OCI-LY3 (cell line): Measurements from ENCODE around the gene ANTXR2.

Experiments used
- H2AFZ ChIP-seq: fragments of 200-600, 300-600 bp; shearing (Covaris generic); 2 replicates; pipeline ENCODE4 v1.6.0; 2014; ENCODE audit warnings: antibody characterized with exemption, low read depth, low read length
- H3K27ac ChIP-seq: fragments of 200-600, 300-600 bp; sonication (generic); 2 replicates; pipeline ENCODE4 v1.5.1; 2014; ENCODE audit warnings: mild to moderate bottlenecking, low read length, moderate library complexity, mixed read lengths
- H3K27me3 ChIP-seq: fragments of 200-600, 300-600 bp; sonication (generic); 2 replicates; pipeline ENCODE4 v1.6.1; 2014; ENCODE audit warnings: low read depth, low read length, mixed read lengths
- H3K36me3 ChIP-seq: fragments of 200-600, 300-600 bp; sonication (generic); replicated peaks from 2 replicates; pipeline ENCODE3; 2014; ENCODE audit warnings: low read depth, low read length, mixed read lengths
- H3K4me1 ChIP-seq: fragments of 300-600, 200-600 bp; sonication (generic); 2 replicates; pipeline ENCODE4 v1.6.1; 2014; ENCODE audit warnings: low read length, mixed read lengths
- H3K4me2 ChIP-seq: fragments of 200-600, 300-600 bp; sonication (generic); 2 replicates; pipeline ENCODE4 v1.6.1; 2014; ENCODE audit warnings: low read length, mixed read lengths
- H3K4me3 ChIP-seq: fragments of 300-600, 200-600 bp; sonication (generic); 2 replicates; pipeline ENCODE4 v1.5.1; 2014; ENCODE audit warnings: antibody characterized with exemption, mild to moderate bottlenecking, low read length, moderate library complexity
- H3K79me2 ChIP-seq: fragments of 300-600, 200-600 bp; shearing (Covaris generic); 2 replicates; pipeline ENCODE4 v1.6.1; 2014; ENCODE audit warnings: mild to moderate bottlenecking, low read length, mixed read lengths
- H3K9ac ChIP-seq: fragments of 300-600, 200-600 bp; shearing (Covaris generic); 2 replicates; pipeline ENCODE4 v1.6.0; 2014; ENCODE audit warnings: mild to moderate bottlenecking, low read length, moderate library complexity
- H3K9me3 ChIP-seq: fragments of 200-600, 300-600 bp; shearing (Covaris generic); 2 replicates; pipeline ENCODE4 v1.6.1; 2014; ENCODE audit warnings: low read length, mixed read lengths; ENCODE audit not compliant: insufficient read depth
- H4K20me1 ChIP-seq: fragments of 200-600, 300-600 bp; sonication (generic); 2 replicates; pipeline ENCODE4 v1.6.1; 2016; ENCODE audit warnings: low read length, mixed read lengths; ENCODE audit not compliant: insufficient read depth
- CTCF ChIP-seq: fragments of 200-600, 300-600 bp; sonication (generic); IDR thresholded peaks from 2 replicates; pipeline ENCODE4 v1.5.1; 2014; ENCODE audit warnings: antibody characterized with exemption, low read length, low read depth
- EZH2phosphoT487 ChIP-seq: fragments of 200-600 bp; shearing (Covaris generic); IDR thresholded peaks from 2 replicates; pipeline ENCODE4 v1.6.1; 2018; ENCODE audit warnings: antibody characterized with exemption, mixed run types, low read depth

Gene ANTXR2

GRCh38 chr4:80101071-80101791, 28.2 kb upstream of the ANTXR2 start:
- Histone ChIP-seq H3K4me1 (no peaks in the 10 kb centered on the region), H3K79me2 (no peaks in the 10 kb centered on the region), H3K9ac (no peak overlapping the region), H3K27ac (no peak overlapping the region), H3K4me2 (no peak overlapping the region), H4K20me1 (no peaks in the 10 kb centered on the region), H3K27me3 (no peaks in the 10 kb centered on the region), H3K36me3 (no peaks in the 10 kb centered on the region), H3K4me3 (no peak overlapping the region), H3K9me3 (no peaks in the 10 kb centered on the region), H2AFZ (no peak overlapping the region)
- TF ChIP-seq EZH2phosphoT487 (no peak), CTCF (no peak)

- Histone ChIP-seq H3K79me2 (no peaks in the 10 kb centered on the region), H3K36me3 (no peaks in the 10 kb centered on the region), H2AFZ (no peak overlapping the region), H4K20me1 (no peaks in the 10 kb centered on the region), H3K4me1 (no peaks in the 10 kb centered on the region), H3K27me3 (no peaks in the 10 kb centered on the region), H3K27ac (no peak overlapping the region), H3K9ac (no peak overlapping the region), H3K9me3 (no peaks in the 10 kb centered on the region), H3K4me2 (no peak overlapping the region), H3K4me3 (no peak overlapping the region)
- TF ChIP-seq CTCF (no peak), EZH2phosphoT487 (no peak)
Observed at GRCh38 chr4:80099671-80100070, 26.6 kb upstream of the ANTXR2 start.

- no peak overlapping the region for H3K4me3 ChIP-seq
- H3K36me3 ChIP-seq, result no peaks in the 10 kb centered on the region
- TF ChIP-seq CTCF (no peak), EZH2phosphoT487 (no peak)
- no peaks in the 10 kb centered on the region for H3K27me3 ChIP-seq
- no peaks in the 10 kb centered on the region for H4K20me1 ChIP-seq
- H3K4me1 ChIP-seq, result no peaks in the 10 kb centered on the region
- H3K4me2 ChIP-seq, result no peak overlapping the region
- H3K9me3 ChIP-seq, result no peaks in the 10 kb centered on the region
- H3K27ac ChIP-seq, result no peak overlapping the region
- H2AFZ ChIP-seq, result no peak overlapping the region
- H3K9ac ChIP-seq, result no peak overlapping the region
- no peaks in the 10 kb centered on the region for H3K79me2 ChIP-seq
Observed at GRCh38 chr4:80098635-80099034, 25.6 kb upstream of the ANTXR2 start.

- H3K9ac ChIP-seq, result no peak overlapping the region
- H3K4me3 ChIP-seq, result no peak overlapping the region
- H3K9me3 ChIP-seq, result no peaks in the 10 kb centered on the region
- H3K4me1 ChIP-seq, result no peaks in the 10 kb centered on the region
- H3K4me2 ChIP-seq, result no peak overlapping the region
- H2AFZ ChIP-seq, result no peak overlapping the region
- H3K36me3 ChIP-seq, result no peaks in the 10 kb centered on the region
- TF ChIP-seq CTCF (no peak), EZH2phosphoT487 (no peak)
- H3K27me3 ChIP-seq, result no peaks in the 10 kb centered on the region
- no peaks in the 10 kb centered on the region for H4K20me1 ChIP-seq
- H3K79me2 ChIP-seq, result no peaks in the 10 kb centered on the region
- H3K27ac ChIP-seq, result no peak overlapping the region
Observed at GRCh38 chr4:80097400-80098177, 24.6 kb upstream of the ANTXR2 start.
